NCI-H2107 treated with DMSO at 0.1 percent for 48 hours (cell line): ENCODE measurements around the gene STRIP1.

Source experiments
- DNase-seq: peaks from one replicate; lab custom pipeline; 2025; ENCODE audit not compliant: unreplicated experiment; lab: John Stamatoyannopoulos, UW

STRIP1 gene, protein sequence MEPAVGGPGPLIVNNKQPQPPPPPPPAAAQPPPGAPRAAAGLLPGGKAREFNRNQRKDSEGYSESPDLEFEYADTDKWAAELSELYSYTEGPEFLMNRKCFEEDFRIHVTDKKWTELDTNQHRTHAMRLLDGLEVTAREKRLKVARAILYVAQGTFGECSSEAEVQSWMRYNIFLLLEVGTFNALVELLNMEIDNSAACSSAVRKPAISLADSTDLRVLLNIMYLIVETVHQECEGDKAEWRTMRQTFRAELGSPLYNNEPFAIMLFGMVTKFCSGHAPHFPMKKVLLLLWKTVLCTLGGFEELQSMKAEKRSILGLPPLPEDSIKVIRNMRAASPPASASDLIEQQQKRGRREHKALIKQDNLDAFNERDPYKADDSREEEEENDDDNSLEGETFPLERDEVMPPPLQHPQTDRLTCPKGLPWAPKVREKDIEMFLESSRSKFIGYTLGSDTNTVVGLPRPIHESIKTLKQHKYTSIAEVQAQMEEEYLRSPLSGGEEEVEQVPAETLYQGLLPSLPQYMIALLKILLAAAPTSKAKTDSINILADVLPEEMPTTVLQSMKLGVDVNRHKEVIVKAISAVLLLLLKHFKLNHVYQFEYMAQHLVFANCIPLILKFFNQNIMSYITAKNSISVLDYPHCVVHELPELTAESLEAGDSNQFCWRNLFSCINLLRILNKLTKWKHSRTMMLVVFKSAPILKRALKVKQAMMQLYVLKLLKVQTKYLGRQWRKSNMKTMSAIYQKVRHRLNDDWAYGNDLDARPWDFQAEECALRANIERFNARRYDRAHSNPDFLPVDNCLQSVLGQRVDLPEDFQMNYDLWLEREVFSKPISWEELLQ

GRCh38 chr1:110034451-110035235 is at the start of gene STRIP1:
Gene STRIP1, plus strand, starts transcription at chr1:110034624. Its CDS starts 14 bp downstream, at chr1:110034638.
- DNase-seq: peak; percentile 99

DNA sequence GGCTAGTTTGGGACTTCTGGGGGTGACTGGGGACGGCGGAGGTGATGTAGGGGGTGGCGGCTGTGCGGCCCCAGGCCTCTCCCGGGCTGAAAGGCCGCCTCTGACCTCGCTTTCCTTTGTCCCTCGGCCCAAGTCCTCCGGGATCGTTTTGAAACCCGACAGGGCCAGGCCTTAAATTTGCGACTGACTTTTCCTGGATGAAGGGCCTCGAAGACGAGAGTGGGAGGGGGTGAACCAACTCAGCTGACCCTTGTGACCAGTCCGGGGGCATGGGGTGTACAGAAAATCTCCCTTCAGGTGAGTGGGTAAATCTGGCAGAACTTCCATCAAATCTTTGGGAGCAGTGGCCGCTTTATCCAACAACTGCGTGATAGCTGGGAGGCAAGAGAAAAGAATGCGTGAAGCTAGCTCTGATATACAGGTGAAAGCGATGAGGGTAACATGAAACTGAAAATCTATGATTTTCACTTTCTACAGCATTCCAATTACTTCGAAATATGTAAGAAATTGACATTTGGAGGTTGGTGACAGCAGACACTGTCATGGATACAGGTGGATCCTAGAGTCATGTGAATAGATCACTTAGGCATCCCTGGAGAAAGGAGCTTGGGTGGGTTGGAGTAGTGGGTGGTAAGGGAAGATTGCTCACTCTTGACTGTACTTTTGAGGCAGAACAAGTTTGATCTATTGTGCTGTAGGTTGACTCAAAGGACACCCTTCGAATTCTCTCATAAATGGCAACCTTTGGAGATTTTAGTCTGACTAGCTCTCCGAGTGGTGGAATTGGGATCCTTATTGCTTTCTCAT is 49.0 kb upstream of the STRIP1 start:
- DNase-seq: no peak

DNA sequence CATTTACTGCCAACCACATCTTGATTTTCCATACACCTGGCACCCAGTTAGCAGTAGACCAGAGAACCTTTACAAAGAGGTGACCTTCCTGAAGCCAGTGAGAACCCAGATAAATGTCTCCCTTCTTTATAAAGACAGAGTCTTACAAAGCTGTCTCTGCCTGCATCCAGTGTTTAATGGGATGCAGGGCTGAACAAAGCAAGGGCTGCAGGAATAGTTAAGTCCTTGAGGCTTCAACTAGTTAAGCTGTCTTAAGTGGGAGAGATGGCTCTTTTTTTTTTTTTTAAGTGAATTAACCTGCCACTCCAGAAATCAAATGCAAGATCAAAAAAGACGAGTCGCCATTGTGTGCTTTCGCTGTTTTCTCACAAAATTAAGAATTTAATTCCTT is 48.4 kb upstream of the STRIP1 start:
- no peak for DNase-seq

DNA sequence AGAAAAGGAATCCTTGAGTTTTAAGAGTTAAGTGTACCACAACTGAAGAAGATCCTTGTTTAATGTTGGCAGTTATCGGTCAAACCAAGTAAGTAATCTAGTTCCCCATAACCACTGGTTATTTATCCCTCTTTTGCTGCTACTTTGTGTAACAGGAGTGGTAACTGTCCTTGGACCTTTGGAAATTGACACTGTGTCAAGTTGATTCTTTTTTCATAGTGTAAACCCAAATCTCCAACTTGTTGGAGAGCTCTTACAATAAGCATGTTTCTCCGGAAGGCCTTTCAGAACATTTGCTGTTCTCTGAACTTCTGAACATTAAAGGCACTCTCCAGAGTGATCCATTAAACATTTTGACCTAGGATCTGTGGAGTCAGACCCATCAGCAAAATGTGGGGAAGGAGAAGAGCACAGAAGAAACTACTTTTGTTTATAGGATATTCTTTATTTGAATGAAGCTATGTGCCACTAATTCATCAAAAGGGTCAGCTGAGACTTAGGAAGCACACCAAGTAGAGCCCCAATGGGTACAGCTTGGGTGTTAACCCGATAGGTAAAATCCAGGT is 46.0 kb upstream of the STRIP1 start:
- no peak for DNase-seq

DNA sequence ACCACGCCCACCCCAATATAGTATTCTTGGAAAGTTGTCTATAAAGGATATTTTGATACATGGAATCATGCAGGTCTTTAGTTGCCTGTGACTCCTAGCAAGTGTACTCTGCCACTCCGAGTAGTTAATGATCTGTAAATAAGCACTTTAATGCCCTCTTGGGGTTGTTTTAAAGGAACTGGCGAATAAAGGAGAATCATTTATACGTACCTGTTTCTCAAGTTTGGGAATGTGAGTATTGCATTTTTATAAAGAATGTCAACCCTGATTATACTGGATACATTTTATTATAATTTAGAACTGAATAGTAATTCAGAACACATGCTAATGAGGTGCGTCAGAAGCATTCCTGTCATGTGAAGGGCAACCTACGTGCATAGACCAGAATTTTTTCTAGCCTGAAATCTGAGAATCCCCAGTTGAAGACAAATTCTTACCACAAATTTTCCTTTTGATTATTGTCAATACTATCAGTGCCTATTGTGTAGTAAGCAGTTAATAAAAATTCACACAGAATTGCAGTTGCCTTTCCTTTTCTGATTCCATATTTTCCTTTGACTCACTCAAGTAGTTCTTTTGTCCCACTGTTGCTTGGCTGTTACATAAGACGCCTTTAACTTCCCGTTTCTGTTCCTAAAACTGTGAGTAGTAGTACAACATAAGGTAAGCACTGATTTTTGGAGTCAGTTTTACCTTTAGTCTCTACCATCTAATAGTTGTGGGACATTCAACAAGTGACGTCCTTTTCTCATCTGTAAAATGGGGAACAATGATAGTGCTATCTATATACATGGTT is 44.7 kb upstream of the STRIP1 start:
- peak; percentile 40 for DNase-seq

DNA sequence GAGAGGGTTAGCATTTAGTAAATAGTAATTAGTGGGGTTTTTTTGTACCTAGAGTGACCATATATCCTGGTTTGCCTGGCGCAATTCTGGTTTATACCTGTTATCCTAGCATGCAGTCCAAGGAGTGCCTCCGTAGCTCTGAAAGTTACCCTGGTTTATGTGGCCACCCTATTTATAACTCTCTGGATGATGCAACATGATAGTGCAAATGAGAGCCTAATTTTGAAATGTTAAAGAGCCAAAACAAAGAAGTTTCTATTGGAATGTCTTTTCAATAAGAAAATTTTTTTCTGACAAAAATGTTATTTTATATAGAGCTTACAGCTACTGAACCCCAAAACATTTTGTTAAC is 44.1 kb upstream of the STRIP1 start:
- no peak for DNase-seq

DNA sequence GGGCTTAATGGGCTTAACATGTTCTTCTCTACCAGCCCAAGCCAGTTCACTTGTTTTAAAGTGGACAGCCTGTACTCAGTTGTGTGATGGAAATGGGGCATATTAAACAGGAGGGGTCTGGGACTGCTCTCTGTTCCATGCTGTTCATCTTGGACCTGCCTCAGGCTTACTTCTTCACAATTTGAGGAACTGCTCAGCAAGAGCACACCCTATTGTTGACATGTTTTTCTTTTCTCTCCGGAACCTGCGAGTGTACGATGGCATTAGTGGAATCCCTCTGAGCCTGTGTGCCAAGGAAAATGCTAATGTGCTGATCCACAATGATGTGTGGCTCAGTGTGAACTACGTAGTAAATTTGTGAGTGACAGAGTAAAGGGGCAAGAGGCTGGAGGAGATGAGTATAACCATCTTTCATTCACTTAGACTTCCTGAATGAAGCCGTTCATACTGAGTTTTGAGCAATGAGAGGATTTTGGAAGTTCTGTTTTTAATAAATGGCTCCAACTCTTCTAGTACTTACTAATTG is 43.0 kb upstream of the STRIP1 start:
- DNase-seq: no peak

DNA sequence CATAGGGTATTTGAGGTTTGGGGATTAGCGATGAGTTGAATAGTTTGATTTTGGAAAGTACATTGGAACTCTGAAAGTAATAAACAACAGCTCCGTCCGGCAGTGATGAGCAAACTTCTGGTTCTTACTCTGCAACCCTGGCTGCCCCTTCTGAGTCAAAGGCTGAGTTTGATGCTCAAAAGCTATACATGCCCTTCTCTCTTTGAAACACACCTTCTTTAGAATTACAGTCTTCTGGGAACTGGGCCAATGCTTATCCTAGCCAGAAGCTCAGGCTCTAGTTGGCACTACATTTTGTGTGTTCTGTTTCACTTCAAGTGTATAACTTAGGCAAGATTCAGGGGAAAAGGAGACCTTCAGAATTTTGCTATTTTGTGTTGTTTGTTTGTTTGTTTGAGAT is 40.5 kb upstream of the STRIP1 start:
- DNase-seq: no peak

DNA sequence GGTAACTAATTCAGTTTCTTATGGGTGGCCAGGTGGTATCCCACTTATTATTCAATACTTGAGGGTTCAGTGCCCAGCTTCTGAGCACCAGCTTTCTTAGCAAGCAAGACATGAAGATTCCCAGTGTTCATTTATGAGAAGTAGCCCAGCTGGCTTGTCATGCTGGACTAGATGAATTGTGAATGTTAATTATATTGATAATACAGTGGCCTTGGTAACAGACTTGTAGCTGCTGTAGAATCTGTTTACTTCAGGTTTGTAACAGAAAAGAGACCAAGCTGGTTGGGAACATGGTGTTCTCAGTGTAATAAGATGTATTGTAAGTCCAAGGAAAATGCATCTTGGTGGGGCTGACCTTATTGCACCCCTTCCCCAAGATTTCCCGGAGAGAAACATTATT is 39.8 kb upstream of the STRIP1 start:
- DNase-seq: no peak

- no peak for DNase-seq
These were observed 38.9 kb upstream of the STRIP1 start for GRCh38 chr1:109995536-109995935.

- no peak for DNase-seq
These were observed 37.9 kb upstream of the STRIP1 start for GRCh38 chr1:109996476-109996875.

- no peak for DNase-seq
These were observed 37.1 kb upstream of the STRIP1 start for GRCh38 chr1:109997204-109997866.

GRCh38 chr1:109997867-109998229 is 36.6 kb upstream of the STRIP1 start:
- DNase-seq: no peak

DNA sequence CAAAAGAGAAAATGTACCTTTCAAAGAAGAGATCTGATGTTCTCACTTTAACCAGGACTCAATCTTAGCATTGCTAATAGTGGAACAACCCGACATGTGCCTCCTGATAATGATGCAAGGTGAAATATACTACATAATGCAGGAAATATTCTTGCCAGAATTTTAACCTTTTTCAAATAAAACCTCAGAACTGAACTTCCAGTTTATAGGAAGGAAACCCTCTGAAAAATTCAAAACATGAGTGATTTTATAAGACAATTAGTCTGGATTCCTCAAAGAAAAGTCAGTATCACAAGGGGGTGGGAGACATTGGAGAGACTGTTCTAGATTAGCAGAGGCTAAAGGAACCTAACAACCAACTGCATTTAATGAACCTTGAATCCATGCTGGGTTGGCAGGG is 31.7 kb upstream of the STRIP1 start:
- DNase-seq: no peak

GRCh38 chr1:110003747-110004428 is 30.5 kb upstream of the STRIP1 start:
- peak; percentile 65 for DNase-seq

DNA sequence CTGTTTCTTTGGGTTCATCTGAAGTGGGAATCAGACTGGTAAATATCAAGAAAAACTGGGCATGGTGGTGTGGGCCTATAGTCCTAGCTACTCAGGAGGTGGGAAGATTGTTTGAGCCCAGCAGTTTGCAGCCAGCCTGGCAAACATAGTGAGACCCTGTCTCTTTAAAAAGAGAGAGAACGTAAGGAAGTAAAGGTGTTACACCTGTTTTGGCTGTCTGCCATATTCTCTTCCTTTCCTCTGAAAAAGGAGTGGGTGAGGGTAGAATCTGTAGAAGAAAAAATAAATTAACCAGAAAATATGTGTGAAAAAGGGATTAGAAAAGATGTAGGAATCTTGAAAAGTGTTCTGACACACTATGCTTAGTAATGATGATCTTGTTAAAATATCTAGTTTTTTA is 29.8 kb upstream of the STRIP1 start:
- no peak for DNase-seq

DNA sequence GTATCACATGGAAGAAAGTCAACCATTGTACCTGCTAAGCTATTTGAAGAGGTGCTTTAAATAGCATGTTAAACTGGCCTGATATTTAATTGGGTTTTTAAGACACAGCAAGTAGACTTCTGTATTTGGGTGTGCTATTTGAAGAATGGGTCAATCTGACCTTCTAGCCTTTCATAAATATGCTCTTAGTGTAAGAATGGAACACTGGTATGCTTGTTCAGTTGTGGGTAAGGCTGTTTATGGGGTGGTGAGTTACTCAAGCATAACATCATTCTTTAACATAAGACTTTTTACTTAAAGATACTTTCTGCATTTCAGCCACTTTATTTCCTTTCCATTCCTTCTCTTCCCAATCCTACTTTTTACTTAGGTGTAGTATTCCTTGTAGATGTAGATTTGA is 28.5 kb upstream of the STRIP1 start:
- no peak for DNase-seq

DNA sequence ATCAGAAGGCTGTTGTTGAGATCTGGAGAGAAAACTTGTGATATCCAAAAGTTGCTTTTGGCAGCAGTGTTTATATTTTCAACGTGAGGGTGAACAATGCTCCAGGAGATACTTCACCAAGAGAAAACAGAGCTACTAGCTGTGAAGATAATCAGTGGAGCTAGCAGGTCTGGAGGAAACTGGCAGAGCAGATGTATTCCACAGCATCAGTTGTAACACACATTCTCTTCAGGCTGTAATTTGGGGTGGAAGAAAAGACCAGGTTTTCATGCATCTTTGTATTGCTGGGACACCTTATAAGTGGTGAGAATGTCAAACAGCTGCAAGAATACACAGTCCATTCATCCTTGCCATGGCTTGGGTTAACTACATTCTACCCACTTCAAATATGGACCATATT is 27.9 kb upstream of the STRIP1 start:
- DNase-seq: no peak
